Endothelial cell of umbilical vein (primary cell): Measurements from ENCODE around the gene C2CD5. TPM values are rescaled to one million over a fixed set of nuclear protein-coding genes. Genes with fewer than 3 reads are reported as not detected.

Experiments
- BruUV-seq: library from RNA; stranded (reverse); fragments of 400-500 nt; replicated peaks from 2 replicates; lab custom pipeline; 2021; lab: Mats Ljungman, UMichigan
- CTCF ChIA-PET: fragments of 300-600, 350-600 bp; sonication (Branson Sonifier 250); formaldehyde crosslinking; loops from one replicate; lab custom pipeline; 2021; ENCODE audit warnings: antibody characterized with exemption, inconsistent platforms; lab: Charles Lee
- POLR2A ChIA-PET: fragments of 300-600, 350-600 bp; sonication (Branson Sonifier 250); formaldehyde crosslinking; loops from one replicate; lab custom pipeline; 2021; ENCODE audit warnings: antibody characterized with exemption, inconsistent platforms; lab: Charles Lee
- DNase-seq: peaks from one replicate; pipeline ENCODE4 v3.0.0-alpha.2; 2011; ENCODE audit warnings: low read depth, low spot score
- FAIRE-seq: peaks from 2 replicates; lab custom pipeline; 2011; peaks lifted over from hg19 to GRCh38; lab: Jason Lieb, UNC
- H2AFZ ChIP-seq: 2 replicates; pipeline ENCODE4 v1.6.0; 2012; ENCODE audit warnings: low read depth, low read length, control low read depth, inconsistent platforms
- H3K27ac ChIP-seq: 2 replicates; pipeline ENCODE4 v1.5.1; 2011; ENCODE audit warnings: low read depth, mild to moderate bottlenecking, control low read depth, low read length, moderate library complexity; ENCODE audit not compliant: insufficient read depth
- H3K27me3 ChIP-seq, 2 experiments: 2 replicates each; pipeline versions ENCODE4 v1.6.0 to v1.6.1; 2011; ENCODE audit warnings: low read length in 2 of 2, mixed read lengths in 1 of 2; ENCODE audit not compliant: control insufficient read depth in 2 of 2, insufficient read depth in 2 of 2
- H3K36me3 ChIP-seq, 2 experiments: 2 replicates in 1 of 2; 3 replicates in 1 of 2; pipeline ENCODE4 v1.5.1; 2011; ENCODE audit warnings: low read length in 2 of 2, mild to moderate bottlenecking in 1 of 2, moderate library complexity in 1 of 2; ENCODE audit not compliant: control insufficient read depth in 2 of 2, insufficient read depth in 2 of 2; ENCODE audit errors: extremely low read depth in 1 of 2
- H3K4me1 ChIP-seq: 3 replicates; pipeline ENCODE4 v1.5.1; 2011; ENCODE audit warnings: mild to moderate bottlenecking, low read length; ENCODE audit not compliant: control insufficient read depth, insufficient read depth; ENCODE audit errors: extremely low read depth
- H3K4me2 ChIP-seq: 2 replicates; pipeline ENCODE4 v1.6.1; 2011; ENCODE audit warnings: low read length, control low read depth, mixed read lengths; ENCODE audit not compliant: insufficient read depth
- H3K4me3 ChIP-seq, 3 experiments: fragments of 200-600 bp in 1 of 3; sonication (generic), shearing (Covaris generic) in 1 of 3; replicated peaks in 1 of 3; 2 replicates each; pipeline ENCODE4 v1.5.1; 2011 to 2016; ENCODE audit warnings: control low read depth in 3 of 3, low read length in 3 of 3, mild to moderate bottlenecking in 2 of 3, inconsistent platforms in 1 of 3, low read depth in 1 of 3, moderate library complexity in 1 of 3; ENCODE audit not compliant: insufficient read depth in 1 of 3
- H3K79me2 ChIP-seq: 2 replicates; pipeline ENCODE4 v1.6.0; 2012; ENCODE audit warnings: low read length, inconsistent platforms; ENCODE audit not compliant: control insufficient read depth, insufficient read depth
- H3K9ac ChIP-seq: replicated peaks from 2 replicates; pipeline ENCODE3; 2011; ENCODE audit warnings: low read length, control low read depth; ENCODE audit not compliant: insufficient read depth; ENCODE audit errors: extremely low read depth
- H3K9me1 ChIP-seq: replicated peaks from 3 replicates; pipeline ENCODE4 v1.6.0; 2011; ENCODE audit warnings: mild to moderate bottlenecking, low read length; ENCODE audit not compliant: control insufficient read depth, insufficient read depth; ENCODE audit errors: extremely low read depth
- H3K9me3 ChIP-seq: replicated peaks from 2 replicates; pipeline ENCODE4 v1.5.1; 2012; ENCODE audit warnings: low read length, inconsistent platforms; ENCODE audit not compliant: control insufficient read depth, insufficient read depth
- H4K20me1 ChIP-seq: replicated peaks from 2 replicates; pipeline ENCODE3; 2011; ENCODE audit warnings: mild to moderate bottlenecking, low read length; ENCODE audit not compliant: control insufficient read depth, insufficient read depth; ENCODE audit errors: extremely low read depth
- CTCF ChIP-seq, 2 donors: IDR thresholded peaks; 1 replicate in 1 of 2; 2 replicates in 1 of 2; pipeline ENCODE4 v1.5.1; 2011; ENCODE audit warnings: low read length in 2 of 2, mild to moderate bottlenecking in 2 of 2, moderate library complexity in 2 of 2, control low read depth in 1 of 2, inconsistent platforms in 1 of 2, low read depth in 1 of 2; ENCODE audit not compliant: insufficient read depth in 1 of 2; ENCODE audit errors: extremely low read depth in 1 of 2
- EZH2 ChIP-seq: IDR thresholded peaks from 2 replicates; pipeline ENCODE4 v1.6.1; 2012; ENCODE audit warnings: borderline replicate concordance, low read depth, mild to moderate bottlenecking, moderate library complexity, low read length, inconsistent platforms; ENCODE audit not compliant: severe bottlenecking
- FOS ChIP-seq: IDR thresholded peaks from 2 replicates; pipeline ENCODE4 v1.6.1; 2011; ENCODE audit warnings: mild to moderate bottlenecking, low read length, moderate library complexity, borderline replicate concordance; ENCODE audit not compliant: insufficient read depth
- GATA2 ChIP-seq: IDR thresholded peaks from 2 replicates; pipeline ENCODE4 v1.7.0; 2011; ENCODE audit warnings: low read depth, mild to moderate bottlenecking, moderate library complexity, mixed read lengths, low read length; ENCODE audit not compliant: insufficient read length, insufficient read depth
- JUN ChIP-seq: IDR thresholded peaks from 2 replicates; pipeline ENCODE4 v1.6.1; 2011; ENCODE audit warnings: borderline replicate concordance, low read depth; ENCODE audit not compliant: insufficient read length, insufficient read depth
- MAX ChIP-seq: IDR thresholded peaks from 2 replicates; pipeline ENCODE4 v1.6.1; 2011; ENCODE audit not compliant: insufficient read depth, insufficient read length
- MYC ChIP-seq: IDR thresholded peaks from one replicate; pipeline ENCODE4 v1.6.1; 2011; ENCODE audit warnings: mild to moderate bottlenecking, low read depth, low read length
- POLR2A ChIP-seq: IDR thresholded peaks from 2 replicates; pipeline ENCODE4 v1.6.1; 2012; ENCODE audit warnings: low read depth, mild to moderate bottlenecking, control low read depth, low read length
- POLR2AphosphoS5 ChIP-seq: IDR thresholded peaks from 2 replicates; pipeline ENCODE4 v1.6.1; 2012; ENCODE audit warnings: low read depth, mild to moderate bottlenecking, control low read depth, low read length, moderate library complexity; ENCODE audit not compliant: insufficient read depth
- dilution Hi-C: fragments of 300-500 bp; cut with MboI; formaldehyde crosslinking; loops from one replicate; pipeline ENCODE4 v1.15.0; 2019; ENCODE audit warnings: low sequenced_read_pairs; ENCODE audit not compliant: extremely low pct_ligation_motif_present
- intact Hi-C: fragments of 100-400 bp; cut with micrococcal nuclease; formaldehyde crosslinking; loops from one replicate; pipeline ENCODE4 v1.10.0; 2022
- polyA plus RNA-seq, 4 experiments: library from polyadenylated mRNA; depleted of rRNA in 3 of 4; stranded (reverse) in 3 of 4; unstranded in 1 of 4; fragments of >200 nt; gene quantifications; 2 replicates each; pipeline versions ENCODE4 v1.2.1 to v1.2.3, GENCODE V29; 2011 to 2012; ENCODE audit warnings: missing spikeins in 1 of 4
- total RNA-seq: library from RNA; stranded (reverse); gene quantifications from 2 replicates; pipeline ENCODE4 v1.2.3, GENCODE V29; 2021

C2CD5 gene
- total and polyA plus RNA-seq, 2 donors (not counting 3 experiments of a cell fraction or from before 2014, with no cell fraction given) = 12.9 to 32.9 TPM

- intact Hi-C loops (no loop called here), dilution Hi-C loops (no loop called here)
- ChIA-PET CTCF (no interaction called here), POLR2A (no interaction called here)
- no peak for FAIRE-seq
- no peaks in the 10 kb centered on the region for H3K79me2 ChIP-seq
- H2AFZ ChIP-seq = no peak overlapping the region
- H4K20me1 ChIP-seq = no peaks in the 10 kb centered on the region
- DNase-seq = no peak
- no peaks in the 10 kb centered on the region for H3K9me1 ChIP-seq
- H3K27me3 ChIP-seq = peaks cover 0 to 5% of the 10 kb centered on the region in 2 experiments
- no peak overlapping the region for H3K27ac ChIP-seq
- TF ChIP-seq JUN = no peak
- TF ChIP-seq MAX = no peak
- TF ChIP-seq POLR2A = no peak
- no peak for TF ChIP-seq FOS
- TF ChIP-seq POLR2AphosphoS5 = no peak
- TF ChIP-seq GATA2 = no peak
- no peak for TF ChIP-seq MYC
- TF ChIP-seq CTCF (IDR thresholded peaks at IDR 0.05; ENCODE audit: extremely low read depth in 1 of 2, insufficient read depth in 1 of 2, low read depth in 1 of 2, low read length in 2 of 2) = no peak
- TF ChIP-seq EZH2 = no peak
- no peak overlapping the region for H3K4me2 ChIP-seq
- no peaks in the 10 kb centered on the region for H3K9me3 ChIP-seq
- no peaks in the 10 kb centered on the region for H3K36me3 ChIP-seq
- BruUV-seq = no TSS peak
- no peak overlapping the region for H3K9ac ChIP-seq
- no peak overlapping the region for H3K4me3 ChIP-seq
- no peaks in the 10 kb centered on the region for H3K4me1 ChIP-seq
These were observed 131.8 kb downstream of the C2CD5 start for GRCh38 chr12:22412581-22412980.
